ENCODE data around the gene MYO5B. TPM values are rescaled to one million over a fixed set of nuclear protein-coding genes. Genes with fewer than 3 reads are reported as not detected.

The MYO5B gene
- polyA plus RNA-seq, 1 donor (not counting 4 experiments of a cell fraction or from before 2014, with no cell fraction given): 6.8 TPM

DNA sequence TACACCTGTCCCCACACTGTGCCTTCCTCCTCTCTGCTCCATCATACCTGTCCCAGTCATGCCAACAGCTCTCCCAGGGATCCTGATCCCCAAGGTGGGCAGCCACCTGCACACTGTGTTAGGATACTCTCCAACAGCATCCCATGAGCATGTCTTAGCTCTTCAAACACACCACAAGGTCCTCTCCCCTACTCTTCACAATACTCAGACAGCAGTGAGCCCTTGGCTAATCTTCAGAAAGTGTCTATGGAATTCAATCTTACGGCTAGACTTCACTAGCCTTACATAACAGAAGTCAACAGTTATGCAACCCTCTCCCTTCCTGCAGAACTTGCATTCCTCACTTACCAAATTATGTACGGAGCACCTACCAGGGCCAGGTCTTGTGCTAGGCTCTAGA is 79.9 kb downstream of the MYO5B start:
- Histone ChIP-seq H2AFZ (ENCODE audit: control insufficient read depth, low read length) (no peak overlapping the region), H3K4me1 (ENCODE audit: control insufficient read depth, extremely low read depth, insufficient read depth, low read length) (no peaks in the 10 kb centered on the region), H3K9me3 (ENCODE audit: control insufficient read depth, low read depth, low read length) (no peaks in the 10 kb centered on the region), H4K20me1 (ENCODE audit: control insufficient read depth, extremely low read depth, insufficient read depth, low read length) (no peaks in the 10 kb centered on the region), H3K36me3 (ENCODE audit: control insufficient read depth in 2 of 2, extremely low read depth in 1 of 2, insufficient read depth in 2 of 2, low read length in 2 of 2) (no peaks in the 10 kb centered on the region), H3K9me1 (ENCODE audit: control insufficient read depth, extremely low read depth, insufficient read depth, low read length) (no peaks in the 10 kb centered on the region), H3K27me3 (ENCODE audit: control insufficient read depth, extremely low read depth, insufficient read depth, low read length) (peaks cover 3% of the 10 kb centered on the region), H3K4me2 (ENCODE audit: control insufficient read depth, extremely low read depth, insufficient read depth, low read depth, low read length) (no peak overlapping the region), H3K4me3 (ENCODE audit: control insufficient read depth in 2 of 3, extremely low read depth in 1 of 3, insufficient read depth in 2 of 3, low read depth in 1 of 3, low read length in 3 of 3) (no peak overlapping the region), H3K27ac (ENCODE audit: control insufficient read depth, insufficient read depth, low read length) (no peak overlapping the region), H3K9ac (ENCODE audit: control insufficient read depth, extremely low read depth, insufficient read depth, low read length) (no peak overlapping the region), H3K79me2 (ENCODE audit: control insufficient read depth, insufficient read depth, low read length) (no peaks in the 10 kb centered on the region)
- DNase-seq (ENCODE audit: low read depth, low spot score) (no peak), FAIRE-seq (no peak)
- TF ChIP-seq EZH2 (IDR thresholded peaks at IDR 0.05; ENCODE audit: low read length): no peak
- TF ChIP-seq, protein P1, sequence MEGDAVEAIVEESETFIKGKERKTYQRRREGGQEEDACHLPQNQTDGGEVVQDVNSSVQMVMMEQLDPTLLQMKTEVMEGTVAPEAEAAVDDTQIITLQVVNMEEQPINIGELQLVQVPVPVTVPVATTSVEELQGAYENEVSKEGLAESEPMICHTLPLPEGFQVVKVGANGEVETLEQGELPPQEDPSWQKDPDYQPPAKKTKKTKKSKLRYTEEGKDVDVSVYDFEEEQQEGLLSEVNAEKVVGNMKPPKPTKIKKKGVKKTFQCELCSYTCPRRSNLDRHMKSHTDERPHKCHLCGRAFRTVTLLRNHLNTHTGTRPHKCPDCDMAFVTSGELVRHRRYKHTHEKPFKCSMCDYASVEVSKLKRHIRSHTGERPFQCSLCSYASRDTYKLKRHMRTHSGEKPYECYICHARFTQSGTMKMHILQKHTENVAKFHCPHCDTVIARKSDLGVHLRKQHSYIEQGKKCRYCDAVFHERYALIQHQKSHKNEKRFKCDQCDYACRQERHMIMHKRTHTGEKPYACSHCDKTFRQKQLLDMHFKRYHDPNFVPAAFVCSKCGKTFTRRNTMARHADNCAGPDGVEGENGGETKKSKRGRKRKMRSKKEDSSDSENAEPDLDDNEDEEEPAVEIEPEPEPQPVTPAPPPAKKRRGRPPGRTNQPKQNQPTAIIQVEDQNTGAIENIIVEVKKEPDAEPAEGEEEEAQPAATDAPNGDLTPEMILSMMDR (optimal IDR thresholded peaks at IDR 0.05 in 1 of 3, IDR thresholded peaks at IDR 0.05 in 1 of 3, conservative IDR thresholded peaks at IDR 0.05 in 1 of 3; ENCODE audit: extremely low read depth in 1 of 3, insufficient read depth in 2 of 3, low read length in 3 of 3): no peak
- dilution Hi-C loops (cut with MboI; ENCODE audit: extremely low pct_ligation_motif_present, low sequenced_read_pairs): no loop called here

DNA sequence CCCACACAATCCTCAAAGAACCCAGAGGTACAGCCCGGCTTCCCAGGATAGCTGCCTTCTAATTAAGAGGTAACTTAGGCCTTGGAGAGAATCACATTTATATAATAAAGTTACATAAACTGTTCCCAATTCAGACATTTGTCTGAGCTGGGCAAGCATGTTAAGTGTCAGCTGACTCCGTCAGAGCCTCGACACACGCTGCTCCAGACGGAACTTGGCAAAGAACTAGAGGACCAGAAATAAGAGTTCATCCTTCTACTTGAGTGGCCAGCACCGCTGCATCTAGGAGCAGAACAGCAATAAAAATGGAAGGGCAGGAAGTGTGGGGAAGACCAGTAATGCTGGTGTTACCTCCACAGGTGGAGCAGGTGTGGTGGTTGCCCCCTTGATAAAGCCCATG is 80.5 kb downstream of the MYO5B start:
- no peak for FAIRE-seq
- TF ChIP-seq, protein P1 (optimal IDR thresholded peaks at IDR 0.05 in 1 of 3, IDR thresholded peaks at IDR 0.05 in 1 of 3, conservative IDR thresholded peaks at IDR 0.05 in 1 of 3; ENCODE audit: extremely low read depth in 1 of 3, insufficient read depth in 2 of 3, low read length in 3 of 3): no peak
- no peak for TF ChIP-seq EZH2 (IDR thresholded peaks at IDR 0.05; ENCODE audit: low read length)
- H2AFZ ChIP-seq (ENCODE audit: control insufficient read depth, low read length): no peak overlapping the region
- no peaks in the 10 kb centered on the region for H3K79me2 ChIP-seq (ENCODE audit: control insufficient read depth, insufficient read depth, low read length)
- DNase-seq (ENCODE audit: low read depth, low spot score): no peak
- peaks cover 3% of the 10 kb centered on the region for H3K27me3 ChIP-seq (ENCODE audit: control insufficient read depth, extremely low read depth, insufficient read depth, low read length)
- H3K27ac ChIP-seq (ENCODE audit: control insufficient read depth, insufficient read depth, low read length): no peak overlapping the region
- H3K9me1 ChIP-seq (ENCODE audit: control insufficient read depth, extremely low read depth, insufficient read depth, low read length): no peaks in the 10 kb centered on the region
- no peaks in the 10 kb centered on the region for H3K36me3 ChIP-seq (ENCODE audit: control insufficient read depth in 2 of 2, extremely low read depth in 1 of 2, insufficient read depth in 2 of 2, low read length in 2 of 2)
- H3K4me3 ChIP-seq (ENCODE audit: control insufficient read depth in 2 of 3, extremely low read depth in 1 of 3, insufficient read depth in 2 of 3, low read depth in 1 of 3, low read length in 3 of 3): no peak overlapping the region
- H3K9me3 ChIP-seq (ENCODE audit: control insufficient read depth, low read depth, low read length): no peaks in the 10 kb centered on the region
- no peaks in the 10 kb centered on the region for H4K20me1 ChIP-seq (ENCODE audit: control insufficient read depth, extremely low read depth, insufficient read depth, low read length)
- H3K4me1 ChIP-seq (ENCODE audit: control insufficient read depth, extremely low read depth, insufficient read depth, low read length): no peaks in the 10 kb centered on the region
- H3K4me2 ChIP-seq (ENCODE audit: control insufficient read depth, extremely low read depth, insufficient read depth, low read depth, low read length): no peak overlapping the region
- H3K9ac ChIP-seq (ENCODE audit: control insufficient read depth, extremely low read depth, insufficient read depth, low read length): no peak overlapping the region
- dilution Hi-C loops (cut with MboI; ENCODE audit: extremely low pct_ligation_motif_present, low sequenced_read_pairs): no loop called here

Measured in keratinocyte (primary cell).